ENCODE data around the gene OLFM2. TPM values are rescaled to one million over a fixed set of nuclear protein-coding genes. Genes with fewer than 3 reads are reported as not detected.

OLFM2 gene
- total RNA-seq, 4 donors from 2014 or later, result 0.25 to 0.78 TPM; not detected in 2

DNA sequence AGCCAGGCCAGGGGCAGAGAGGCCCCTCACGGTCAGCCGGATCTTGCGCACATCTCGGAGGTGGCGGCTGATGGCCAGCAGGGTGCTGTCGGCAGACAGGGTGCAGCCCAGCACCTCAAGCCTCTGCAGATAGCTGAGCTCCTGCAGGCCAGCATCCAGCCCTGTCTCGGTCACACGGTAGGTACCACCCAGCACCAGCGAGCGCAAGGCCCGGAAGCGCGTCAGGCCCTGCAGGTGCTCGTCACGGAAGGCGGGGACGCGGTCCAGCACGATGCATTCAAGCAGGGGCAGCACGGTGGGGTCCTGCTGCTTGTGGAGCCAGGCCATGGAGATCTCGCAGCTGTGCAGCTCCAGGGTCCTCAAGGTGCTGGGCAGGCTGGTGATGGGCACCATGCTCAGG, 125.2 kb downstream of the OLFM2 start:
- peaks cover 4 to 54% of the 10 kb centered on the region in 2 donors for H3K36me3 ChIP-seq
- intact Hi-C loops (cut with DNase I; ENCODE audit: low total_unique reads), result no loop called here
- no peak overlapping the region for H3K27ac ChIP-seq
- no peaks in the 10 kb centered on the region for H3K9me3 ChIP-seq
- no peak overlapping the region for H3K4me3 ChIP-seq
- H3K4me1 ChIP-seq, result no peaks in the 10 kb centered on the region
- TF ChIP-seq POLR2A (IDR thresholded peaks at IDR 0.05), result no peak
- TF ChIP-seq, protein P1, sequence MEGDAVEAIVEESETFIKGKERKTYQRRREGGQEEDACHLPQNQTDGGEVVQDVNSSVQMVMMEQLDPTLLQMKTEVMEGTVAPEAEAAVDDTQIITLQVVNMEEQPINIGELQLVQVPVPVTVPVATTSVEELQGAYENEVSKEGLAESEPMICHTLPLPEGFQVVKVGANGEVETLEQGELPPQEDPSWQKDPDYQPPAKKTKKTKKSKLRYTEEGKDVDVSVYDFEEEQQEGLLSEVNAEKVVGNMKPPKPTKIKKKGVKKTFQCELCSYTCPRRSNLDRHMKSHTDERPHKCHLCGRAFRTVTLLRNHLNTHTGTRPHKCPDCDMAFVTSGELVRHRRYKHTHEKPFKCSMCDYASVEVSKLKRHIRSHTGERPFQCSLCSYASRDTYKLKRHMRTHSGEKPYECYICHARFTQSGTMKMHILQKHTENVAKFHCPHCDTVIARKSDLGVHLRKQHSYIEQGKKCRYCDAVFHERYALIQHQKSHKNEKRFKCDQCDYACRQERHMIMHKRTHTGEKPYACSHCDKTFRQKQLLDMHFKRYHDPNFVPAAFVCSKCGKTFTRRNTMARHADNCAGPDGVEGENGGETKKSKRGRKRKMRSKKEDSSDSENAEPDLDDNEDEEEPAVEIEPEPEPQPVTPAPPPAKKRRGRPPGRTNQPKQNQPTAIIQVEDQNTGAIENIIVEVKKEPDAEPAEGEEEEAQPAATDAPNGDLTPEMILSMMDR (IDR thresholded peaks at IDR 0.05 in 4 of 5, conservative IDR thresholded peaks at IDR 0.05 in 1 of 5), result no peak
- no peak for ATAC-seq
- DNase-seq, result no peak
- no peaks in the 10 kb centered on the region for H3K27me3 ChIP-seq
- in situ Hi-C loops (cut with MboI; ENCODE audit: low sequenced_read_pairs in 4 of 4), result no loop called here

DNA sequence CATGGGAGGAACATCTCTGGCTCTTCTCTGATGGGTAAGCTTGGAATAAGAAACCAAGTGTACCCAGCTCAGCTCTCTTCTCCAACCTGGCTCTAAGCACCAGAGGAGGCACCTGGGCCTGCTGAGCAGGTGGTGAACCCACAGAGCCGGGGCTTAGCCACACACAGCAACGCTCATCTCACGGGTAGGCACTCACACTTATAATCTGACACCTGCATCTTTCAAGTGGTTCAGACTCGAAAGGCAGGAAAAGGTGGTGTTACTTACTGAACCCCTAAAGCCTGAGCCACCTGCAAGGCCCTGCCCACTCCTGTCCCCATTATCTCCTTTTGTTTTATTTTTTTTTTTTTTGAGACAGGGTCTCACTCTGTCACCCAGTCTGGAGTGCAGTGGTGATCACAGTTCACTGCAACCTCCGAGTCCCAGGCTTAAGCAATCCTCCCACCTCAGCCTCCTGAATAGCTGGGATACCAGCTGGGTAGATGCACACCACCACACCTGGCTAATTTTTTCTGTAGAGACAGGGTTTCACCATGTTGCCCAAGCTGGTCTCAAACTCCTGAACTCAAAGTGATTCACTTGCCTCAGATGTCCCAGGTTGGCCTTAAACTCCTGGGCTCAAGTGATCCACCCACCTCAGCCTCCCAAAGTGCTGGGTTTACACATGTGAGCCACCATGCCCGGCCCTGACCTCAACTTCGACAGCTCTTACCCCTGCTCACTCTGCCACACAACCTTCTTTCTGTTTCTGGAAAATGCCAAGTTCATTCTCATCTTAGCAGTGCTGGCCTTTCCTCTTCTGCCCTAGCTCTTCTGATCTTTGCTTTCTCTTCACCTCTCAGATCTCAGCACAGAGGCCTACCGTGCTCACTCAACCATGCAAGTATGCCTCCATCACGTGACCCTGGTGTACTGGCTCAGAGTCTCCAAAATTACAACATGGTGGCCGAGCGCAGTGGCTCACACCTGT, 127.2 kb downstream of the OLFM2 start:
- Histone ChIP-seq H3K9me3 (no peaks in the 10 kb centered on the region), H3K27ac (no peak overlapping the region), H3K27me3 (no peaks in the 10 kb centered on the region), H3K4me3 (no peak overlapping the region), H3K4me1 (no peaks in the 10 kb centered on the region), H3K36me3 (peaks cover 4 to 48% of the 10 kb centered on the region in 2 donors)
- DNase-seq (no peak), ATAC-seq (no peak)
- in situ Hi-C loops (cut with MboI; ENCODE audit: low sequenced_read_pairs in 4 of 4) (no loop called here), intact Hi-C loops (cut with DNase I; ENCODE audit: low total_unique reads) (no loop called here)
- TF ChIP-seq, protein P1 (IDR thresholded peaks at IDR 0.05 in 4 of 5, conservative IDR thresholded peaks at IDR 0.05 in 1 of 5), result no peak
- no peak for TF ChIP-seq POLR2A (IDR thresholded peaks at IDR 0.05)

- Histone ChIP-seq H3K4me1 (no peaks in the 10 kb centered on the region), H3K4me3 (no peak overlapping the region), H3K9me3 (no peaks in the 10 kb centered on the region), H3K36me3 (peaks cover 4 to 42% of the 10 kb centered on the region in 2 donors), H3K27me3 (no peaks in the 10 kb centered on the region), H3K27ac (no peak overlapping the region)
- in situ Hi-C loops (cut with MboI; ENCODE audit: low sequenced_read_pairs in 4 of 4) (no loop called here), intact Hi-C loops (cut with DNase I; ENCODE audit: low total_unique reads) (no loop called here)
- no peak for ATAC-seq
- no peak for DNase-seq
- TF ChIP-seq, protein P1 (IDR thresholded peaks at IDR 0.05 in 4 of 5, conservative IDR thresholded peaks at IDR 0.05 in 1 of 5), result no peak
These were observed 129.5 kb downstream of the OLFM2 start for GRCh38 chr19:9806803-9807202.

Other genes with a start within 250 kb of the OLFM2 start
- 1 to 10 TPM in 3 of 4 donors, under 1 TPM in 1; 0.63 to 5.0 (median 2.1) TPM for gene ZNF846, start 167.8 kb downstream of the OLFM2 start, total RNA-seq
- gene FBXL12, start 117.4 kb downstream of the OLFM2 start, total RNA-seq, result 10 to 100 TPM in 3 of 4 donors, 1 to 10 TPM in 1; 7.6 to 28.4 (median 15.1) TPM
- 100 to 1,000 TPM; 388 to 612 (median 544) TPM for gene UBL5, start 108.6 kb downstream of the OLFM2 start, total RNA-seq
- gene PIN1, start 101.2 kb downstream of the OLFM2 start, total RNA-seq, result 100 to 1,000 TPM in 2 of 4 donors, 10 to 100 TPM in 2; 83.9 to 111 (median 93.4) TPM
- gene COL5A3, start 74.0 kb upstream of the OLFM2 start, total RNA-seq, result 1 to 10 TPM; 5.7 to 9.8 (median 6.6) TPM
- gene RDH8, start 77.0 kb upstream of the OLFM2 start, total RNA-seq, result not detected
- gene SHFL, start 149.8 kb upstream of the OLFM2 start, total RNA-seq, result 10 to 100 TPM in 1 of 4 donors, 1 to 10 TPM in 3; 2.2 to 11.2 (median 2.8) TPM
- gene ANGPTL6, start 166.2 kb upstream of the OLFM2 start, total RNA-seq, result 1 to 10 TPM in 1 of 4 donors, not detected in 3; 4.0 TPM
- 10 to 100 TPM; 30.5 to 42.3 (median 36.7) TPM for gene PPAN, start 169.8 kb upstream of the OLFM2 start, total RNA-seq
- 1 to 10 TPM in 3 of 4 donors, not detected in 1; 2.4 to 4.3 (median 3.9) TPM for gene P2RY11, start 175.2 kb upstream of the OLFM2 start, total RNA-seq
- gene EIF3G, start 183.4 kb upstream of the OLFM2 start, total RNA-seq, result 100 to 1,000 TPM; 321 to 516 (median 354) TPM